GM15510 (cell line): ENCODE results near the gene ATP2B2.

Experiments
- POLR2A ChIP-seq: IDR thresholded peaks from 3 replicates; pipeline ENCODE4 v1.6.1; 2011; ENCODE audit warnings: borderline replicate concordance; ENCODE audit not compliant: insufficient read length; ENCODE audit errors: extremely low read depth

Gene ATP2B2

GRCh38 chr3:10447110-10447509 is 58.3 kb downstream of the ATP2B2 start:
- TF ChIP-seq POLR2A: no peak

DNA sequence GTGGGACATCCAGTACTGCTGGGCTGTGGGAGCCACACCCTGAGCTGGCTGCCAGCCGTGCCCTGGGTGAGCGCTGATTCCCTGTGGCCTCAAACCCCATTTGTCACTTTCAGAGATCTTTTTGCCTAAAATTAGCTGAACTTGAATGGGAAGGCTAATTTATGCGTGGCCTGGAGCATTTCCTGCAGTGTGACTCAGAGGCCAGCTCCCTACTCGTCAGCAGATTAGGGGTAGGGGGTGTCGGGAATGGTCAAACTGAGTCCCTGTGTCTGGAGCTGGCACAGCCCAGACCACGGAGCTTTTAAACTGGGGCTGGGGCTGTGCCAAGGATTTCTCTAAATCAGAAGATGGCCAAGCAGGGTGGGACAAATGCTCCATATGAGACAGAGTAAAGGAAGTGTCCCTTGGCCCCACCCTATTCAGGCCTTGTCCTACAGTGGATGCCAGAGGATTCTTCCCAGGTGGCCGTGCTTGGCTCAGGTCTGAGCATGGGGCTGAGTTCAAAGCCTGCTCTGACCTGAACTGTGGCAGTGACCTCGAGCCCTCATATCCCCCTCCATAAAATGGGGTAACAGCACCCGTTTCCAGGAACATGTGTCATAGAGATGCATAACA is 59.7 kb downstream of the ATP2B2 start:
- TF ChIP-seq POLR2A: no peak

- no peak for TF ChIP-seq POLR2A
These were observed 60.9 kb downstream of the ATP2B2 start for GRCh38 chr3:10444511-10444910.

GRCh38 chr3:10444110-10444429 is 61.3 kb downstream of the ATP2B2 start:
- no peak for TF ChIP-seq POLR2A

GRCh38 chr3:10443272-10444109 is 61.9 kb downstream of the ATP2B2 start:
- TF ChIP-seq POLR2A: no peak

DNA sequence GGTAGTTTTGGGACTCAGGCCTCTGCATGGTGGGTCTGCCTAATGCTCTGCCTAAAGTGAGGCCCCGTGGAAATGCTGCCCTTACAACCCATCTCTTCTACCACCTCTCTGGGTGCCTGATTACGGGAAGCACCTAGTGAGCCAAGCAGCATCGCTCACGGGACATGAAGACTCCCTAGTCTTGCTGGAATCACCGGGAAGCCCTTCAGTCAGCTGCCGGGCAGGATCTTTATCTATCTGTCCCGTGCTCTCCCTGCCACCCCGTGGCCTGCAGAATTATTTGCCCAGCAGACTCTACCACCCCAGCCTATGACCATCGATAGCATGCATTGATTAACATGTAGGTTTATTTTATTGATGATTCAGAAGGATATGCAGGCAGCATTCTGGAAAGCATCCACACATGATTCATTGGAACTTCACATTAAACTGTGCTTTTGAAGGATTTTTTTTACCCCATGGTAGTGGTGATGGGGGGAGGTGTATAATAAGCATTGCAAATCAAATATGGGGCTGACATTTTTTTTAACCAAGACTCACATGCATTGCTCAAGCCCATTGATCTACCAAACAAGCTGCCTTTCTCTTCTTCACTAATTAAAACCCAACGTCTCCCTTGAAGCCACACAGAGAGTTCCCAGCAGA is 63.1 kb downstream of the ATP2B2 start:
- no peak for TF ChIP-seq POLR2A

DNA sequence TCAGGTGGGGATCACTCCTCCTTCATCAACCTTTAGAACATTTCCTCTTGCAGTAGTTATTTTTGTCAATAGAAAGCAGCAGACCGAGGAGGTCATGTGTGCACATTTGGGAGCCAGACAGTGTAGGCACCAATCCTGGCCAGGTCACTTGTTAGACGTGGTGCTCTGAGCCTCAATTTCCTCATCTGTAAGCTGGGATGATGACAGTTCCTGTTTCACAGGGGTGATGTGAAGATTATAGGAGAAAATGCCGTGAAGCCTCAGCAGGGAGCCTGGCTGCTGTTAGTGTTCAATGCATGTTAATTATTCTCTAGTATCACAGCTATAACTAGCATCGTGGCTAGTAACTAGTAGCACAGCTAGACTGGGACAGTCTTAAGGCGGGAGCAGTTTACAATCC is 64.7 kb downstream of the ATP2B2 start:
- TF ChIP-seq POLR2A: no peak

GRCh38 chr3:10438902-10439610 is 66.3 kb downstream of the ATP2B2 start:
- no peak for TF ChIP-seq POLR2A

- no peak for TF ChIP-seq POLR2A
These were observed 67.1 kb downstream of the ATP2B2 start for GRCh38 chr3:10437995-10438901.

- no peak for TF ChIP-seq POLR2A
These were observed 68.0 kb downstream of the ATP2B2 start for GRCh38 chr3:10437272-10437994.

DNA sequence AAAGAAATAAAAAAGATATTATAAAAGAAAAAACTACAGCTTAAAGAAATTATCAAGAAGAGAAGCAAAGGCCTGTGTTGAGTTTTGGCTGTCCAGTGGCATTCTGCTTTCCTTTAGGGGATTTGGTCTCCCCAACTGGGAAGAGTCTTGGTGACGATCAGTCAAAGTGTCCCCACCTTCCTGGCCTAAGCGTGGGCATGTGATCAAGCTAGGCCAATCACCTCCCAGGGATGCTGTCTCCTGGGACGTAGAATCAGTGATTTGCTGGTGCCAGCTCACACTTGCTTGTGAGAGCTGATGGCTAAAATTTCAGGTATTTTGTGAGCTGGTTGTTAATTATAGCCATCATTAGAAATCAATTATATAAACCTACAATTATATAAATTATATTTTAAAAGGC is 69.5 kb downstream of the ATP2B2 start:
- TF ChIP-seq POLR2A: no peak

DNA sequence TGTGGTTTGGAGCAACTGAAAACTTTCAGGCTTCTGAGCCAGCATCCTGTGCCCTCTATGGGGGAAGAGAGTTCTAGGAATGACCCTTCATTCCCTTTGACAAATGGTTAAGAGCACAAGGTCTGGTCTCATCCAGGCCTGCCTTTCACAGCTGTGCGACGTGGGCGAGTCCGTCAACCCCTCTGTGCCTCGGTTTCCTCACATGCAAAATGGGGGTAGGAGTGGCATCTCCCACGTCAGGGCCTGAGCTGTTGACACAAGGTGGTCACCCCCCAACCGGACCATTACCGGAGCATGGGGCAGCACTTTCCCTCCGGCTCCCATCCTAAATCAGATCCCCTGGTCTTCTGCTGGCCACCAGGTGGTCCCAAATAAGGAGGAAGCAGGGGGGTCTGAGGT is 70.4 kb downstream of the ATP2B2 start:
- no peak for TF ChIP-seq POLR2A

DNA sequence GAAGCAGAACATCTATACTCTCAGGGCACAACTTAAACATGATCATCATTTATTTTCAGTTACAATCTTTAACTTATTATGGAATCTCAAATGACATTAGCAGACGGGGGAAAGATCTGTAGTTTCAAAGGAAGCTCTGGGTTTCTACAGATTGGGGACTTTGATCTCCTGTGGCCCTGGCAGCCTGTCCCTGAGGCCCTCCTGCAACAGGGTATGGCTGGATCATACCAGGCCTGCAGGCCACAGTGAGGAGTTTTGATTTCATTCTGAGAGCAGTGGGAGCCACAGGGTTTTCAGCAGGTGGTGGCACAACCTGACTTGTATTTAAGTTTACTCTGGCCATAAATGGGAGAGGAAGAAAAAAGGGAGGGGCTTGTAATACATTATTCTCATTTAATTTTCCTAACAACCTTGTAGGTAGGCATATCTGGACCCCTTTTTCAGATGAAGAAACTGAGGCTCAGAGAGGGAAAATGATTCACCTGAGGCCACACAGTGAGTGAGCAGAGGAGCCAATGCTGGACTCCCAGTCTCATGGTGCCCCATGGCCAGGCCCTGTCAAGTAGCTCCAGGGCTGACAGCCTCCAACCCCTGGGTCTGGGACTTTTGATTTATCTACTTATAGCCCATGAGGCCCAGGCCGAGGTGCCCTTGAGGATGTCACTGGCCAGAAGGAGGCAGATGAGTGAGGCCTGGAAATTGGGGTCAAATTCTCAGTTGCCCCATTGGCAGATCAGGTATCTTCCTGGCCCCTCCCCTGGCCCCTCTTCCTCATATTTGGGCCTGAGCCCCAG is 71.0 kb downstream of the ATP2B2 start:
- TF ChIP-seq POLR2A: no peak
